HL-60 (cell line): ENCODE measurements around the gene WRAP53.
"Not testable (repeated sequence)": the region's sequence is repeated elsewhere in the genome, so short reads cannot be mapped to it uniquely, and the experiment has no call there.

Source experiments
- DNase-seq, 2 experiments: peaks; one replicate each; pipeline ENCODE4 v3.0.0-alpha.2; 2010 to 2020; ENCODE audit warnings: low read depth in 1 of 2, low spot score in 1 of 2
- H3K27ac ChIP-seq: fragments of 250-450 bp; sonication (Bioruptor Pico); replicated peaks from 2 replicates; pipeline ENCODE4 v1.5.1; 2020; ENCODE audit warnings: mild to moderate bottlenecking, moderate library complexity
- H3K27me3 ChIP-seq: fragments of 250-450 bp; sonication (Bioruptor Pico); 2 replicates; pipeline ENCODE4 v1.5.1; 2021; ENCODE audit warnings: mild to moderate bottlenecking, moderate library complexity; ENCODE audit not compliant: insufficient read depth, poor library complexity, severe bottlenecking
- H3K4me3 ChIP-seq: replicated peaks from 2 replicates; pipeline ENCODE4 v1.5.1; 2011; ENCODE audit warnings: mild to moderate bottlenecking, control low read depth, low read length; ENCODE audit not compliant: insufficient read depth
- GABPA ChIP-seq: IDR thresholded peaks from 2 replicates; pipeline ENCODE4 v1.6.1; 2012; ENCODE audit warnings: low read depth
- POLR2AphosphoS5 ChIP-seq: IDR thresholded peaks from 2 replicates; pipeline ENCODE4 v1.6.1; 2012; ENCODE audit warnings: low read depth
- SPI1 ChIP-seq: IDR thresholded peaks from 2 replicates; pipeline ENCODE4 v1.6.1; 2012; ENCODE audit warnings: low read depth, mild to moderate bottlenecking, borderline replicate concordance
- long read RNA-seq: library from polyadenylated mRNA; unstranded; transcript quantifications from one replicate; pipeline ENCODE4 v2.0.0, GENCODE V29; 2020
- TF ChIP-seq, protein P1 (sequence below): IDR thresholded peaks from one replicate; pipeline ENCODE4 v1.5.1; 2011; ENCODE audit warnings: low read length, control low read depth, inconsistent platforms; ENCODE audit not compliant: insufficient read depth
- TF ChIP-seq, protein P2 (sequence below): IDR thresholded peaks from 2 replicates; pipeline ENCODE4 v1.6.1; 2012; ENCODE audit warnings: low read depth; ENCODE audit not compliant: insufficient replicate concordance

Gene WRAP53
- long read RNA-seq, full-length matches to known transcripts = 174 of 188 reads
- long read RNA-seq, partial matches to known transcripts = 0 of 188 reads
- long read RNA-seq, other reads (novel, unspliced or antisense) = 14 of 188 reads

DNA sequence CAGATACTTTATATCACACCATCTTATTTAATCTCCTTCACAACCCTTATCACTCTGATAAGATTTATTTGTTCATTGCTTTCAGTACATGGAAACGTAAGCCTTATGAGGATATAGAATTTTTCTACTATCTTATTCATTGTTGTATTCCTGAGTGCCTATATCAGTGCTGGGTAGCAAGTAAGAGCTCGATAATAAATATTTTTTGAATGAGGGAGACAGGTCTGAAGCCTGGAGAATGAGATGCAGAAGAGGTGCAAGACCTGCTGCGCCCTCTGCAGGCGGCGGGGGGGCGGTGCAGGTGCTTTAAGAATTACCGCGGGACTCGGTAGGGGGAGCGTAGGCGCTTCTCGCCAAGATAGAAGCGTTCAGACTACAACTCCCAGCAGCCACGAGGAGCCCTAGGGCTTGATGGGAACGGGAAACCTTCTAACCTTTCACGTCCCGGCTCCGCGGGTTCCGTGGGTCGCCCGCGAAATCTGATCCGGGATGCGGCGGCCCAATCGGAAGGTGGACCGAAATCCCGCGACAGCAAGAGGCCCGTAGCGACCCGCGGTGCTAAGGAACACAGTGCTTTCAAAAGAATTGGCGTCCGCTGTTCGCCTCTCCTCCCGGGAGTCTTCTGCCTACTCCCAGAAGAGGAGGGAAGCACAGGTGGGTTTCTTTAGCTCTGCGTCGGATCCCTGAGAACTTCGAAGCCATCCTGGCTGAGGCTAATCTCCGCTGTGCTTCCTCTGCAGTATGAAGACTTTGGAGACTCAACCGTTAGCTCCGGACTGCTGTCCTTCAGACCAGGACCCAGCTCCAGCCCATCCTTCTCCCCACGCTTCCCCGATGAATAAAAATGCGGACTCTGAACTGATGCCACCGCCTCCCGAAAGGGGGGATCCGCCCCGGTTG is at the start of gene WRAP53:
WRAP53 (plus strand) TSS at position 570 of the 900 bp plus-strand sequence; CDS start at position 742, 172 bp downstream.
- Histone ChIP-seq H3K4me3 (peak within 1 kb of the TSS; percentile 73), H3K27ac (peak within 1 kb of the TSS; percentile 96), H3K27me3 (no peaks in the 10 kb centered on the region)
- DNase-seq = peak; percentile 69 to 88
- TF ChIP-seq, protein P1, sequence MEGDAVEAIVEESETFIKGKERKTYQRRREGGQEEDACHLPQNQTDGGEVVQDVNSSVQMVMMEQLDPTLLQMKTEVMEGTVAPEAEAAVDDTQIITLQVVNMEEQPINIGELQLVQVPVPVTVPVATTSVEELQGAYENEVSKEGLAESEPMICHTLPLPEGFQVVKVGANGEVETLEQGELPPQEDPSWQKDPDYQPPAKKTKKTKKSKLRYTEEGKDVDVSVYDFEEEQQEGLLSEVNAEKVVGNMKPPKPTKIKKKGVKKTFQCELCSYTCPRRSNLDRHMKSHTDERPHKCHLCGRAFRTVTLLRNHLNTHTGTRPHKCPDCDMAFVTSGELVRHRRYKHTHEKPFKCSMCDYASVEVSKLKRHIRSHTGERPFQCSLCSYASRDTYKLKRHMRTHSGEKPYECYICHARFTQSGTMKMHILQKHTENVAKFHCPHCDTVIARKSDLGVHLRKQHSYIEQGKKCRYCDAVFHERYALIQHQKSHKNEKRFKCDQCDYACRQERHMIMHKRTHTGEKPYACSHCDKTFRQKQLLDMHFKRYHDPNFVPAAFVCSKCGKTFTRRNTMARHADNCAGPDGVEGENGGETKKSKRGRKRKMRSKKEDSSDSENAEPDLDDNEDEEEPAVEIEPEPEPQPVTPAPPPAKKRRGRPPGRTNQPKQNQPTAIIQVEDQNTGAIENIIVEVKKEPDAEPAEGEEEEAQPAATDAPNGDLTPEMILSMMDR = peak; percentile 55
- TF ChIP-seq GABPA = no peak

DNA sequence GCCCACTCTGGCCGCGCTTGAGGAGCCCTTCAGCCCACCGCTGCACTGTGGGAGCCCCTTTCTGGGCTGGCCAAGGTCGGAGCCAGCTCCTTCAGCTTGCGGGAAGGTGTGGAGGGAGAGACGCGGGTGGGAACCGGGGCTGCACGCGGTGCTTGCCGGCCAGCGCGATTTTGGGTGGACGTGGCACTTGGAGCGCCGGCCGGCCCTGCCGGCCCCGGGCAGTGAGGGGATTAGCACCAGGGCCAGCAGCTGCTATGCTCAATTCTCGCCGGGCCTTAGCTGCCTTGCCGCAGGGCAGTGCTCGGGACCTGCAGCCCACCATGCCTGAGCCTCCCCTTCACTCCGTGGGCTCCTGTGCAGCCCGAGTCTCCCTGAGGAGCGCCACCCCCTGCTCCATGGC is 47.5 kb upstream of the WRAP53 start:
- TF ChIP-seq GABPA = no peak
- TF ChIP-seq, protein P1 = no peak
- TF ChIP-seq POLR2AphosphoS5 = no peak
- TF ChIP-seq, protein P2, sequence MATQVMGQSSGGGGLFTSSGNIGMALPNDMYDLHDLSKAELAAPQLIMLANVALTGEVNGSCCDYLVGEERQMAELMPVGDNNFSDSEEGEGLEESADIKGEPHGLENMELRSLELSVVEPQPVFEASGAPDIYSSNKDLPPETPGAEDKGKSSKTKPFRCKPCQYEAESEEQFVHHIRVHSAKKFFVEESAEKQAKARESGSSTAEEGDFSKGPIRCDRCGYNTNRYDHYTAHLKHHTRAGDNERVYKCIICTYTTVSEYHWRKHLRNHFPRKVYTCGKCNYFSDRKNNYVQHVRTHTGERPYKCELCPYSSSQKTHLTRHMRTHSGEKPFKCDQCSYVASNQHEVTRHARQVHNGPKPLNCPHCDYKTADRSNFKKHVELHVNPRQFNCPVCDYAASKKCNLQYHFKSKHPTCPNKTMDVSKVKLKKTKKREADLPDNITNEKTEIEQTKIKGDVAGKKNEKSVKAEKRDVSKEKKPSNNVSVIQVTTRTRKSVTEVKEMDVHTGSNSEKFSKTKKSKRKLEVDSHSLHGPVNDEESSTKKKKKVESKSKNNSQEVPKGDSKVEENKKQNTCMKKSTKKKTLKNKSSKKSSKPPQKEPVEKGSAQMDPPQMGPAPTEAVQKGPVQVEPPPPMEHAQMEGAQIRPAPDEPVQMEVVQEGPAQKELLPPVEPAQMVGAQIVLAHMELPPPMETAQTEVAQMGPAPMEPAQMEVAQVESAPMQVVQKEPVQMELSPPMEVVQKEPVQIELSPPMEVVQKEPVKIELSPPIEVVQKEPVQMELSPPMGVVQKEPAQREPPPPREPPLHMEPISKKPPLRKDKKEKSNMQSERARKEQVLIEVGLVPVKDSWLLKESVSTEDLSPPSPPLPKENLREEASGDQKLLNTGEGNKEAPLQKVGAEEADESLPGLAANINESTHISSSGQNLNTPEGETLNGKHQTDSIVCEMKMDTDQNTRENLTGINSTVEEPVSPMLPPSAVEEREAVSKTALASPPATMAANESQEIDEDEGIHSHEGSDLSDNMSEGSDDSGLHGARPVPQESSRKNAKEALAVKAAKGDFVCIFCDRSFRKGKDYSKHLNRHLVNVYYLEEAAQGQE = no peak
- TF ChIP-seq SPI1 = no peak
- Histone ChIP-seq H3K4me3 (no peak overlapping the region), H3K27ac (no peak overlapping the region), H3K27me3 (no peaks in the 10 kb centered on the region)
- no peak for DNase-seq

DNA sequence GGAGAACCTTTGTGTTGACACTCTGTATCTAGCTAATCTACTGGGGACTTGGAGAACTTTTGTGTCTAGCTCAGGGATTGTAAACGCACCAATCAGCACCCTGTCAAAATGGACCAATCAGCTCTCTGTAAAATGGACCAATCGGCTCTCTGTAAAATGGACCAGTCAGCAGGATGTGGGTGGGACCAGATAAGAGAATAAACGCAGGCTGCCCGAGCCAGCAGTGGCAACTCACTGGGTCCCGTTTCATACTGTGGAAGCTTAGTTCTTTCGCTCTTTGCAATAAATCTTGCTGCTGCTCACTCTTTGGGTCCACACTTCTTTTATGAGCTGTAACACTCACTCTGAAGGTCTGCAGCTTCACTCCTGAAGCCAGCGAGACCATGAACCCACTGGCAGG is 46.6 kb upstream of the WRAP53 start:
- not testable (repeated sequence) for H3K27ac ChIP-seq, DNase-seq, H3K27me3 ChIP-seq, H3K4me3 ChIP-seq

DNA sequence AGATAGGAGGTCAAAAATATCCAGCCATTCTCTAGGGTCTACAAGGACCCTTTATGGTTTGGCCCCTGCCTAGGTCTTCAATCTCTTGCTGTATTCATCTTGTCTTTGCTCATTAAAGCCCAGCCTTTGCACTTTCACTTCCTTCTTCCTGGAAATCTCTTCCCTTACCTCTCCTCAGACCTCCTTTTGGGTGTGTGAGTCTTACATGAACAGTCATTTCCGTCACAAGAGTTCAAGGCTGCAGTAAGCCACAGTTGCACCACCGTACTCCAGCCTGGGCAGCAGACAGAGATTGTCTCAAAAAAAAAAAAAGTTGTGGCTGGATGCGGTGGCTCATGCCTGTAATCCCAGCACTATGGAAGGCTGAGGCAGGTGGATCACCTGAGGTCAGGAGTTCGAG is 43.5 kb upstream of the WRAP53 start:
- Histone ChIP-seq H3K27ac (no peak overlapping the region), H3K27me3 (no peaks in the 10 kb centered on the region), H3K4me3 (no peak overlapping the region)
- TF ChIP-seq POLR2AphosphoS5 (no peak), GABPA (no peak), SPI1 (no peak)
- TF ChIP-seq, protein P2 = no peak
- TF ChIP-seq, protein P1 = no peak
- no peak for DNase-seq
